GM21390 (cell line): Measurements from ENCODE around the gene SF3A1.

Experiments used
- ATAC-seq: cut with Tn5 transposase; IDR thresholded peaks from one replicate; pipeline ENCODE4 v1.9.1; 2021; ENCODE audit not compliant: unreplicated experiment

Gene SF3A1

GRCh38 chr22:30305906-30306626 is 50.6 kb downstream of the SF3A1 start:
- ATAC-seq = no peak

DNA sequence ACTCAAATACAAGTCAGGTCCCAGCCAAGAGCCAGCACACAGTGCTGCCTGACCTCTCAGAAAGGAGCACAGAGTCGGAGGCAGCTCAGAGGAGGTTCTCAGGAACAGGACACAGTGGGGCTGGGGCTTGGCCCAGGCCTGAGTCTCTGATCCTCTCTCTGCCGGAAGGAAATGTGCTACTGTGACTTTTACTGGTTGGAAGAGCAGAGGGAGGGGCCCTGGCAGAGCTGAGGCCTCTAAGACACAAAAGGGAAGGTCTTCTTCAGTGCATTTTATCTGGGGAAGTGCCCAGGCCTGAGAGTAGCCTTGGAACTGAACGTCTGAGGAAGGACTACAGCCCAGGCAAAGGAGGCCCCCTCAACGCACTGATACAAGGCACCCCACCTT is 51.2 kb downstream of the SF3A1 start:
- ATAC-seq = peak; percentile 47

GRCh38 chr22:30304495-30305244 is 52.0 kb downstream of the SF3A1 start:
- ATAC-seq = no peak

- no peak for ATAC-seq
These were observed 53.9 kb downstream of the SF3A1 start for GRCh38 chr22:30302810-30303138.

DNA sequence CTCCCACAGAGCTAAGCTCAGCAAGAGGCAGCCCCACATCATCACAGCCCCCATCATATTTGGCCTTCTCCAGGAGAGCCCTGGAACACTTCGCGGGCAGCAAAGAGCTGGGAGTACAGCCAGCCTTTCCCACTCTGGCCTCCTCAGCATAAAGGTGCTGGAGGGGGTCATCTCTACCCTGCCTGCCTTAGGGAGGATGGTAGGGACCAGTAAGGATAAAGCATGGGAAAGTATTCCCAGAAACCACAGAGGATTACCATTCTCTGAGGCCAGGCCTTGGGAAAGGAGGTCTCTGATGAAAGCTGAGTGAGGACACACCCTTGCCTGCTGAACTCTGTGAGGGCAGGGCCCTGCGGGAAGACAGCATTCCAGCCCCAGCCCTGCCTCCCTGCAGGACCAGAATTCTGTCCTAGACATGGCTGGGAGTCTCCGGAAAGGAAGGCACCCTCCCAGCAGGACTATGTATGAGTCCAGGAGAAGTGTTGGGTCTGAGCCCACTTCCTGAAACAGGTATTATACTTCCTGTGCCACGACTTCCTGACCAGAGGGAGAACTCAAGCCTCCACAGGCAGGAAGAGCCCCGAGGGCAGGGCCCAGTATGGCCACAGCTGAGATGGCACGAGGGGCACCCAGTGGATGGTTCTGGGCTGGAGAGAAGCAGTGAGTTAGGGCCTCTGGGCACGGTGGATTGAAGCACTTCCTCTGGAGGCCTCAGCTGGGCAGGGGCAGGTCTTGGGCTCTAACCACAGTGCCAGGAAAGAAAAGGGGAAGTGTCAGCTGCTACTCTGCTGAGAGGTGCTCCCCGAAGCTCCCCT is 54.5 kb downstream of the SF3A1 start:
- ATAC-seq = no peak

DNA sequence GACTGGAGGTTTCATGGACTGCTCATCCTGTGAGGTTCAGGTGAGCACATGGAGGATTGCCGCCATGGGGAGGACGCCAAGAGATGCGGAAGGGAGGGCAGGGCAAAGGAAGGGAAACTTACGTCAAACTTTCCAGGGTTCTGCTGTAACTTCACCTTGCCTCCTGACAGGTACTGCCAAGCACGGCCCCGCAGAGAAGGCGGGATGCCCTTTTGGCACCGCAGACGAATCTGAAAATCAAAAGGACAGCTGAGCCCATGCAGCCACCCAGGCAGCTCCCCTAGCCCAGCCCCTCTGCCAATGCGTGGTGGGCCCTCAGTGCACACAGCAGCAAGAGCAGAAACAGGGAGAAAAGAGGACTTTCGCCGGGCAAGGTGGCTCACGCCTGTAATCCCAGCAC is 57.4 kb downstream of the SF3A1 start:
- no peak for ATAC-seq

- ATAC-seq = no peak
These were observed 58.5 kb downstream of the SF3A1 start for GRCh38 chr22:30297991-30298701.

DNA sequence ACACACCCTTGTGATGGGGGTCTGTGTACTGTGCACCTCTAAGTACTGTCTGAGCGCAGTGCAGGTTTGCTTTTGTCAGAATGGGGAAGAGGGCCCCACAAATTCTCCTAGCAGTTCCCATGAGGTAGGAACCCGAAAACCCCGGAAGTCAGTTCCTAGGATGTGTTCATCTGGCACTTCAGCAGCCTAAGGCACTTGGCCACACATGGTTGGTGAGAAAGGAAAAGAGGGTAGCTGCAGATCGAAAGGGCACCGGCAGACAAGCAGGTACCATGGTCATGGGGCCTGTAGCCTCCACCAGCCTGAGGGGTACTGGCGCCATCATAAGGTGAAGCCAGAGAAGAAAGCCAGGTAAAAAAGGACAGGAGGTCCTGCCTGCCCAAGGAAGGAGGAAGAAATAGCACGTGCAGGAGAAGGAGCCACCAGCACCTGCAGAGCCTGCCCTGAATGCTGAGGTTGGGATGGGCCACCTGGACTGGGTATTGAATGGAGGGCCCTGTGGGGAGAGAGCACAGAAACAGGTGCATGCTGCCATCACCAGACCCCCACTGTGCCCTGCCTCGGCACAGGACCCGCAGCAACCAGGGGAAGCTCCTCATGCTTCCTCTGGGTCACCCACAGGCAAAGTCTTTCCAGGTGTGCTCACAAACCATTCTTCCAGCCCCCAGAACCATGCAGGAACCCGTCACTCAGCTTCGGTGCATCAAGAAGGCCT is 59.3 kb downstream of the SF3A1 start:
- no peak for ATAC-seq

GRCh38 chr22:30296833-30297232 is 59.9 kb downstream of the SF3A1 start:
- no peak for ATAC-seq

DNA sequence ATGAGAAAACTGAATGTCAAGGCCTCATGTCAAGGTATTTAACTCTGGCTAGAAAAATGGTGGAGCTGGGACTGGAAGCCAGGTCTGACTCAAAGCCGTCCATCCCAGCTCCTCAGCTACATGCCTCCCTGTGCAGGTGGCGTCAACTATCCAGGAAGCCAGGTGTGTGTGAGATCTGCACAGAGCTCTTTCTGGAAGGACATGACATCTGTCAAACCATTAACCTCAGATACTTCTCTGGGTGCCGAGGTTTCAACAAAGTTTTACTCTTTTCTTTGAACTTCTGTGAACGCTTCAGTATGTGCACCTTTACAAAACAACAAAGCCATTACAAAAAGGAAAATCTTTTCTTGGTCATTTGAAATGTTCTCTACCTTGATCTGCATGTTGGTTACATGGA is 60.4 kb downstream of the SF3A1 start:
- no peak for ATAC-seq

- ATAC-seq = no peak
These were observed 61.1 kb downstream of the SF3A1 start for GRCh38 chr22:30295576-30295975.

- ATAC-seq = no peak
These were observed 61.9 kb downstream of the SF3A1 start for GRCh38 chr22:30294830-30295229.

- ATAC-seq = no peak
These were observed 62.6 kb downstream of the SF3A1 start for GRCh38 chr22:30294066-30294465.

- no peak for ATAC-seq
These were observed 63.7 kb downstream of the SF3A1 start for GRCh38 chr22:30293026-30293425.

DNA sequence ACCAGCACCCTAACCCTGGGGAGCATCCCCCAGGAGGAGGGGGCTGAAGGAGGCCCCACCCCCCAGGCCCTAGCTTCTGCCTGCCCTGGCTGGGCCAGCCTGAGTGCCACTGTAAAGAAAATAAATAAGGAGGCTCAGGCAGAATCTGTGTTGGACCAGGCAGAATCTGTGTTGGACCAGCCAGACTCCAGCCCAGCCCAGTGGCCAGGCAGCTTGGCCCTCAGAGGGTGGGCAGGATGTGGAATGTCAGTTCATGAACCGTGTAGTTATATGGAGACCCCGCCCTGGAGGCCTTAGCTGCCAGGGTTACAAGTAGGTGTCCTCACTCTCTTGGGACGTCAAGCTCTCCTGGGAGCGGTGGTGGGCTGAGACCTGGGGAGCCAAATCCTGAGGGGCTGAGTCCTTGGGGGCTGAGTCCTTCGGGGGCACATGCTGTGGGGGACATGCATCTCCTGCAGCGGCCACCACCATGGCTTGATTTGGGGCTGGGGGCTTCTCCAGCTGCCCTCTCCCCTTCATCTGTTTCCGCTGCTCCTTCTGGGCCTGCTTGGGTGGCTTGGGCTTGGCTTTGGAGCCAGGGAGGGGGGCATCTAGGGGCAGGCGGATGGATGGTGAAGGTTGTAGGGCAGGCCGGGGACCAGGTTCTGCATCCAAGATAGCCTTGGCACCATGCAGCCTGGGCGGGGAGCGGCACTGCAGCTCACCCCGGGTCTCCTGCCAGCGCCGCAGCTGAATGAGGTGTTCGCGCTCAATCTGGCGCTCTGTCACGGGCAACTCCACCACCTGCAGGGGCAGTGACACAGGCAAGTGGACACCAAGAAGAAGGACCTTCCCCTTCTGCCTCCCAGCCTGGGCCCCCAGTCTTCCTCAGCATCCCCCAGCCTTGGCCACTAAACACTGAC is 64.4 kb downstream of the SF3A1 start:
- no peak for ATAC-seq

GRCh38 chr22:30291058-30291892 is 65.4 kb downstream of the SF3A1 start:
- ATAC-seq = no peak

GRCh38 chr22:30290342-30291057 is 66.2 kb downstream of the SF3A1 start:
- no peak for ATAC-seq

DNA sequence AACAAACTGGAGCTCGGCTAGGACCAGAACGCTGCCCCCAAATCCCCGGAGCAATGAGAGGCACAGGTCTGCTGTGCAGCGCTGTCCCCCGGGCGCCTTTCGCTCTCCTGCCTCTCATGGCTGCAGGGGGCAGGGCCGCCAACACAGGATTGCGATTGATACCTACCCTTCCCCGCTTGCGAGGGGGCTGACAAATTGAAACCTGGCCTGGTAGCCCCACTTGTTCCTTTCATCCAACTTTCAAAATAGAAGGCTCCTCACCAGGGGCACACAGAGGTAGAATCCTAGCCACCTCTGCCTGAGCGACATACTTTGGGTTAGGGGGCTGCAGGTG is 66.7 kb downstream of the SF3A1 start:
- peak; percentile 4 for ATAC-seq
